Keratinocyte (primary cell): ENCODE measurements around the gene HSFX2. TPM values are rescaled to one million over a fixed set of nuclear protein-coding genes. Genes with fewer than 3 reads are reported as not detected.

ENCODE experiments used
- DNase-seq: peaks from one replicate; pipeline ENCODE4 v3.0.0-alpha.2; 2011; ENCODE audit warnings: low read depth, missing footprints, low spot score
- FAIRE-seq: peaks from 2 replicates; lab custom pipeline; 2011; peaks lifted over from hg19 to GRCh38; lab: Jason Lieb, UNC
- H2AFZ ChIP-seq: 2 replicates; pipeline ENCODE4 v1.6.0; 2012; ENCODE audit warnings: low read length, control low read depth, inconsistent platforms; ENCODE audit not compliant: control insufficient read depth
- H3K27ac ChIP-seq: 2 replicates; pipeline ENCODE4 v1.5.1; 2011; ENCODE audit warnings: low read length; ENCODE audit not compliant: control insufficient read depth, insufficient read depth
- H3K27me3 ChIP-seq: 3 replicates; pipeline ENCODE4 v1.6.0; 2011; ENCODE audit warnings: low read length; ENCODE audit not compliant: control insufficient read depth, insufficient read depth; ENCODE audit errors: extremely low read depth
- H3K36me3 ChIP-seq, 2 experiments: 2 replicates in 1 of 2; 3 replicates in 1 of 2; pipeline ENCODE4 v1.5.1; 2011; ENCODE audit warnings: low read length in 2 of 2, mild to moderate bottlenecking in 1 of 2; ENCODE audit not compliant: control insufficient read depth in 2 of 2, insufficient read depth in 2 of 2; ENCODE audit errors: extremely low read depth in 1 of 2
- H3K4me1 ChIP-seq: 3 replicates; pipeline ENCODE4 v1.5.1; 2011; ENCODE audit warnings: low read length; ENCODE audit not compliant: control insufficient read depth, insufficient read depth; ENCODE audit errors: extremely low read depth
- H3K4me2 ChIP-seq: 3 replicates; pipeline ENCODE4 v1.6.0; 2011; ENCODE audit warnings: low read depth, low read length; ENCODE audit not compliant: control insufficient read depth, insufficient read depth; ENCODE audit errors: extremely low read depth
- H3K4me3 ChIP-seq, 3 experiments: fragments of 200-600 bp in 1 of 3; sonication (generic) in 1 of 3; 2 replicates in 2 of 3; 3 replicates in 1 of 3; pipeline ENCODE4 v1.5.1; 2011 to 2016; ENCODE audit warnings: low read length in 3 of 3, mild to moderate bottlenecking in 3 of 3, control low read depth in 2 of 3, inconsistent platforms in 1 of 3, low read depth in 1 of 3, mixed read lengths in 1 of 3, mixed run types in 1 of 3, moderate library complexity in 1 of 3; ENCODE audit not compliant: control insufficient read depth in 2 of 3, insufficient read depth in 2 of 3; ENCODE audit errors: extremely low read depth in 1 of 3
- H3K79me2 ChIP-seq: 2 replicates; pipeline ENCODE4 v1.6.0; 2012; ENCODE audit warnings: low read length; ENCODE audit not compliant: control insufficient read depth, insufficient read depth
- H3K9ac ChIP-seq: 3 replicates; pipeline ENCODE4 v1.6.0; 2011; ENCODE audit warnings: low read length; ENCODE audit not compliant: control insufficient read depth, insufficient read depth; ENCODE audit errors: extremely low read depth
- H3K9me1 ChIP-seq: 3 replicates; pipeline ENCODE4 v1.6.0; 2011; ENCODE audit warnings: low read length; ENCODE audit not compliant: control insufficient read depth, insufficient read depth; ENCODE audit errors: extremely low read depth
- H3K9me3 ChIP-seq: 2 replicates; pipeline ENCODE4 v1.5.1; 2012; ENCODE audit warnings: low read depth, low read length; ENCODE audit not compliant: control insufficient read depth
- H4K20me1 ChIP-seq: 3 replicates; pipeline ENCODE4 v1.6.0; 2011; ENCODE audit warnings: low read length; ENCODE audit not compliant: control insufficient read depth, insufficient read depth; ENCODE audit errors: extremely low read depth
- CTCF ChIP-seq, 3 experiments: IDR thresholded peaks in 1 of 3; conservative IDR thresholded peaks in 1 of 3; optimal IDR thresholded peaks in 1 of 3; 2 replicates in 2 of 3; 3 replicates in 1 of 3; pipeline versions ENCODE3 to v1.5.1; 2011; ENCODE audit warnings: low read length in 3 of 3, mild to moderate bottlenecking in 3 of 3, moderate library complexity in 2 of 3, control low read depth in 1 of 3, inconsistent platforms in 1 of 3; ENCODE audit not compliant: insufficient read depth in 2 of 3; ENCODE audit errors: extremely low read depth in 1 of 3
- EZH2 ChIP-seq: IDR thresholded peaks from one replicate; pipeline ENCODE4 v1.6.1; 2012; ENCODE audit warnings: inconsistent platforms, mild to moderate bottlenecking, low read length, moderate library complexity
- dilution Hi-C: fragments of 300-500 bp; cut with MboI; formaldehyde crosslinking; loops from one replicate; pipeline ENCODE4 v1.7.0; 2020; ENCODE audit warnings: low sequenced_read_pairs; ENCODE audit not compliant: extremely low pct_ligation_motif_present
- polyA plus RNA-seq, 5 experiments: library from polyadenylated mRNA; depleted of rRNA in 3 of 5; stranded (reverse) in 3 of 5; stranded (forward) in 1 of 5; unstranded in 1 of 5; fragments of >200 nt; gene quantifications; 1 replicate in 1 of 5; 2 replicates in 3 of 5; 3 replicates in 1 of 5; pipeline versions ENCODE4 v1.2.1 to v1.2.3, GENCODE V29; 2011 to 2012; ENCODE audit warnings: missing spikeins in 2 of 5, low read depth in 1 of 5, low replicate concordance in 1 of 5

HSFX2 gene
- polyA plus RNA-seq, 1 donor (not counting 4 experiments of a cell fraction or from before 2014, with no cell fraction given), result 0.10 TPM

- Histone ChIP-seq H3K79me2 (no peaks in the 10 kb centered on the region), H3K4me2 (no peak overlapping the region), H3K27me3 (no peaks in the 10 kb centered on the region), H3K4me3 (no peak overlapping the region), H3K9ac (no peak overlapping the region), H4K20me1 (no peaks in the 10 kb centered on the region), H3K9me3 (no peaks in the 10 kb centered on the region), H3K27ac (no peak overlapping the region), H3K9me1 (no peaks in the 10 kb centered on the region), H2AFZ (no peak overlapping the region), H3K36me3 (no peaks in the 10 kb centered on the region), H3K4me1 (no peaks in the 10 kb centered on the region)
- TF ChIP-seq CTCF (optimal IDR thresholded peaks at IDR 0.05 in 1 of 3, IDR thresholded peaks at IDR 0.05 in 1 of 3, conservative IDR thresholded peaks at IDR 0.05 in 1 of 3; ENCODE audit: extremely low read depth in 1 of 3, insufficient read depth in 2 of 3, low read length in 3 of 3), result no peak
- no peak for TF ChIP-seq EZH2
- DNase-seq (no peak), FAIRE-seq (no peak)
- dilution Hi-C loops, result no loop called here
Observed at GRCh38 chrX:149568701-149569296, 26.3 kb downstream of the HSFX2 start.

GRCh38 chrX:149567621-149568417 is 27.3 kb downstream of the HSFX2 start:
- no peak for FAIRE-seq
- Histone ChIP-seq H3K4me3 (no peak overlapping the region), H3K4me1 (no peaks in the 10 kb centered on the region), H3K27me3 (no peaks in the 10 kb centered on the region), H3K9ac (no peak overlapping the region), H3K36me3 (no peaks in the 10 kb centered on the region), H3K27ac (no peak overlapping the region), H4K20me1 (no peaks in the 10 kb centered on the region), H3K4me2 (no peak overlapping the region), H3K79me2 (no peaks in the 10 kb centered on the region), H2AFZ (no peak overlapping the region), H3K9me1 (no peaks in the 10 kb centered on the region), H3K9me3 (no peaks in the 10 kb centered on the region)
- TF ChIP-seq EZH2, result no peak
- TF ChIP-seq CTCF (optimal IDR thresholded peaks at IDR 0.05 in 1 of 3, IDR thresholded peaks at IDR 0.05 in 1 of 3, conservative IDR thresholded peaks at IDR 0.05 in 1 of 3; ENCODE audit: extremely low read depth in 1 of 3, insufficient read depth in 2 of 3, low read length in 3 of 3), result no peak
- dilution Hi-C loops, result no loop called here
- DNase-seq, result no peak
